Thyroid gland (tissue), 4 donors: ENCODE results near the gene HMGB4.

Experiments used
- CTCF ChIP-seq, 6 experiments: fragments of 200-600 bp in 3 of 6; fragments of 450-650 bp in 3 of 6; sonication (generic) in 3 of 6; IDR thresholded peaks; one replicate each; pipeline ENCODE4 v1.5.1; 2016 to 2019; ENCODE audit warnings: antibody characterized with exemption in 6 of 6, mild to moderate bottlenecking in 2 of 6, inconsistent platforms in 1 of 6, moderate library complexity in 1 of 6
- POLR2A ChIP-seq, 2 donors: fragments of 450-650 bp; IDR thresholded peaks; one replicate each; pipeline ENCODE4 v1.6.1; 2017; ENCODE audit warnings: antibody characterized with exemption in 2 of 2, mild to moderate bottlenecking in 2 of 2, moderate library complexity in 1 of 2

- TF ChIP-seq CTCF (IDR thresholded peaks at IDR 0.05) (no peak), POLR2A (IDR thresholded peaks at IDR 0.05) (no peak)
Observed at GRCh38 chr1:33828654-33829053, 35.2 kb upstream of the HMGB4 start.
